Mammary epithelial cell (primary cell): ENCODE results near the gene TIMM21.

Experiments used
- EZH2 ChIP-seq: IDR thresholded peaks from 2 replicates; pipeline ENCODE4 v1.6.1; 2012; ENCODE audit warnings: low read length, inconsistent platforms, borderline replicate concordance
- TF ChIP-seq, protein P1 (sequence below), 2 donors: IDR thresholded peaks in 1 of 2; conservative IDR thresholded peaks in 1 of 2; 2 replicates each; pipeline ENCODE4 v1.5.1; 2011 to 2012; ENCODE audit warnings: inconsistent platforms in 2 of 2, low read length in 2 of 2, mild to moderate bottlenecking in 2 of 2, control low read depth in 1 of 2, low read depth in 1 of 2; ENCODE audit not compliant: insufficient read depth in 1 of 2; ENCODE audit errors: extremely low read depth in 1 of 2

DNA sequence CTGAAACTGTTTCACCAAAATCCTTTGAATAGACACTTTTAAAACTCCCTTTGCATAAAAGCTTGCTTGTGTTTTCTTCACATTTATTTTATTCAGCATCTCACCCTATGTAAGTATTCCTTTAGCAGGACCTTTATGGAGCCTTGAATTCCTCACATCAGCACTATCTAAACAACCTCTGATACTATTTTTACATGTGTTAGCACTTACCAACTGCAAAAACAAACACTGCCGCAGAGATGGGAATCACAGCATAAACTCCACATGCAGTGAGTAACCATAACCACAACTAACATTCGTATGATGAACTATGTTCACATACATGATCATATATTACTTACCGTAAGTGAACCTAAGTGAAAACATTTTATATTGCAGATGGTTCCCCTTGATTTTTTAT is 16.1 kb upstream of the TIMM21 start:
- TF ChIP-seq, protein P1, sequence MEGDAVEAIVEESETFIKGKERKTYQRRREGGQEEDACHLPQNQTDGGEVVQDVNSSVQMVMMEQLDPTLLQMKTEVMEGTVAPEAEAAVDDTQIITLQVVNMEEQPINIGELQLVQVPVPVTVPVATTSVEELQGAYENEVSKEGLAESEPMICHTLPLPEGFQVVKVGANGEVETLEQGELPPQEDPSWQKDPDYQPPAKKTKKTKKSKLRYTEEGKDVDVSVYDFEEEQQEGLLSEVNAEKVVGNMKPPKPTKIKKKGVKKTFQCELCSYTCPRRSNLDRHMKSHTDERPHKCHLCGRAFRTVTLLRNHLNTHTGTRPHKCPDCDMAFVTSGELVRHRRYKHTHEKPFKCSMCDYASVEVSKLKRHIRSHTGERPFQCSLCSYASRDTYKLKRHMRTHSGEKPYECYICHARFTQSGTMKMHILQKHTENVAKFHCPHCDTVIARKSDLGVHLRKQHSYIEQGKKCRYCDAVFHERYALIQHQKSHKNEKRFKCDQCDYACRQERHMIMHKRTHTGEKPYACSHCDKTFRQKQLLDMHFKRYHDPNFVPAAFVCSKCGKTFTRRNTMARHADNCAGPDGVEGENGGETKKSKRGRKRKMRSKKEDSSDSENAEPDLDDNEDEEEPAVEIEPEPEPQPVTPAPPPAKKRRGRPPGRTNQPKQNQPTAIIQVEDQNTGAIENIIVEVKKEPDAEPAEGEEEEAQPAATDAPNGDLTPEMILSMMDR (conservative IDR thresholded peaks at IDR 0.05 in 1 of 2, IDR thresholded peaks at IDR 0.05 in 1 of 2; ENCODE audit: extremely low read depth in 1 of 2, insufficient read depth in 1 of 2, low read depth in 1 of 2, low read length in 2 of 2) = no peak
- TF ChIP-seq EZH2 = no peak
